ENCODE data around the gene DDX23. TPM values are rescaled to one million over a fixed set of nuclear protein-coding genes. Genes with fewer than 3 reads are reported as not detected.

DDX23 gene
- polyA plus RNA-seq, 1 of the 3 experiments (the other 2 are of a cell fraction): 50.4 TPM

DNA sequence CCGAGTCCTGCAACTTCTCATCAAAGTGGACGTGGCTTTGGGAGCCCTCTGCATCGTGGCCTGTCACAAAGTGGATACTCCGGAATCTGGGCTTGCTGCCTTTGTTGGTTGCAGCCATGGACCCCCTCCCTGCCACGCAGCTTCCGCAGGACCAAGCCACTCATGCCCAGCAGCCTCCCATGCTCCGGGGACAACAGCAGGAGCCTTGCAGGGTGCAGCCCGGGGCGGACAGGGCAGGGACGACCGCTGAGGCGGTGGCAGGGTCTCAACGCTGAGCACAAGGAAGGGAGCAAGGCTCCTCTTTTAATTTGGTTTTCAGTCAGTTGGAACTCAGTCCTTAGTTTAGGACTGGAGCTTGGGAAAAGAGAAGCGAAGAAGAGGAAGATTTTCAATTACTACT lies 51.0 kb downstream of the DDX23 start:
- Histone ChIP-seq H3K9me2 (no peaks in the 10 kb centered on the region), H3K79me2 (ENCODE audit: insufficient read depth) (no peaks in the 10 kb centered on the region), H3F3A (replicated peaks; ENCODE audit: insufficient read depth) (peaks cover 11% of the 10 kb centered on the region), H3K27ac (ENCODE audit: low read depth in 2 of 2, low read length in 1 of 2) (no peak overlapping the region), H3K9ac (no peak overlapping the region), H3K36me3 (replicated peaks in 1 of 2; ENCODE audit: control insufficient read depth in 1 of 2, insufficient read depth in 2 of 2, low read length in 1 of 2) (no peaks in the 10 kb centered on the region), H3K27me3 (ENCODE audit: insufficient read depth) (no peaks in the 10 kb centered on the region), H3K9me3 (no peaks in the 10 kb centered on the region), H4K20me1 (ENCODE audit: insufficient read depth) (no peaks in the 10 kb centered on the region), H3K4me2 (no peak overlapping the region), H2AFZ (ENCODE audit: low read depth) (no peak overlapping the region), H3K4me1 (ENCODE audit: control insufficient read depth in 1 of 2, insufficient read depth in 2 of 2, low read depth in 1 of 2, low read length in 1 of 2) (no peaks in the 10 kb centered on the region; a peak in 1 of 4 replicates), H3K4me3 (ENCODE audit: low read depth in 2 of 2, low read length in 1 of 2) (no peak overlapping the region)
- no peak for DNase-seq
- ChIA-PET CTCF (interaction anchor here (11.9 to 15.6 kb wide), 2 partner anchors 13 to 45 kb away, joined by 118 to 234 read pairs; no protein-coding TSS in a partner anchor), POLR2A (no interaction called here)
- TF ChIP-seq CHD2 (IDR thresholded peaks at IDR 0.05; ENCODE audit: low read length, partially characterized antibody) (no peak), MXI1 (IDR thresholded peaks at IDR 0.05; ENCODE audit: low read depth, low read length) (no peak), GATA2 (CRISPR knock-in tag; IDR thresholded peaks at IDR 0.05) (no peak), NFIC (IDR thresholded peaks at IDR 0.05; ENCODE audit: borderline replicate concordance) (no peak), ELF1 (IDR thresholded peaks at IDR 0.05) (no peak), RFX5 (IDR thresholded peaks at IDR 0.05; ENCODE audit: low read length) (no peak), SIN3A (IDR thresholded peaks at IDR 0.05; ENCODE audit: borderline replicate concordance, low read depth, low read length) (no peak), TAF1 (IDR thresholded peaks at IDR 0.05; ENCODE audit: borderline replicate concordance, low read depth, low read length) (no peak), JUND (IDR thresholded peaks at IDR 0.05) (no peak), RAD21 (IDR thresholded peaks at IDR 0.05; ENCODE audit: low read length) (no peak), RCOR1 (IDR thresholded peaks at IDR 0.05; ENCODE audit: low read length) (no peak)
- 66% methylated on average over 12 of the region's 14 CpGs for WGBS (ENCODE audit: low lambda C conversion rate)

DNA sequence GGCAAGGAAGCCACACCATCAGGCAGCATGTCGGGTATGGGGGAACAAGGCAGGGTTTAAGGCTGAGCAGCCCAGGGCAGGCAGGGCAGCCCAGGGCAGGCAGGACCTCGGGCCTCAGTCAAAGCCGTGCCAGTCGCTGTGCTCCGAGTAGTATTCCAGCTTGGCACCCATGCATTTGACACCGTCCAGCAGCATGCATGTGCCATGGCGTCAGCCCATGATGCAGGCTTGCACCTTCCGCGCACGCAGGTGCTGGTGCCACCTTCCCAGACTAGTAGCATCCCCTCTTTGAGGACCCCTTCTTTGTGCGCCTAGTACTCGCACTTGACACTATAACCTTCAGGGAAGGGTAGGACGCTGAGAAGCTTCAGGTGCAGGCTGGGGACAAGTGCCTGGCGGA lies 51.5 kb downstream of the DDX23 start:
- Histone ChIP-seq H3K36me3 (replicated peaks in 1 of 2; ENCODE audit: control insufficient read depth in 1 of 2, insufficient read depth in 2 of 2, low read length in 1 of 2) (no peaks in the 10 kb centered on the region), H3K9ac (no peak overlapping the region), H3K27me3 (ENCODE audit: insufficient read depth) (no peaks in the 10 kb centered on the region), H3K4me1 (ENCODE audit: control insufficient read depth in 1 of 2, insufficient read depth in 2 of 2, low read depth in 1 of 2, low read length in 1 of 2) (no peaks in the 10 kb centered on the region; a peak in 1 of 4 replicates), H4K20me1 (ENCODE audit: insufficient read depth) (no peaks in the 10 kb centered on the region), H3K27ac (ENCODE audit: low read depth in 2 of 2, low read length in 1 of 2) (no peak overlapping the region), H3K9me3 (no peaks in the 10 kb centered on the region), H3F3A (replicated peaks; ENCODE audit: insufficient read depth) (peaks cover 11% of the 10 kb centered on the region), H3K9me2 (no peaks in the 10 kb centered on the region), H3K4me3 (ENCODE audit: low read depth in 2 of 2, low read length in 1 of 2) (no peak overlapping the region), H2AFZ (ENCODE audit: low read depth) (no peak overlapping the region), H3K4me2 (no peak overlapping the region), H3K79me2 (ENCODE audit: insufficient read depth) (no peaks in the 10 kb centered on the region)
- TF ChIP-seq RXRA (IDR thresholded peaks at IDR 0.05; ENCODE audit: borderline replicate concordance, low read depth) (no peak), NFIC (IDR thresholded peaks at IDR 0.05; ENCODE audit: borderline replicate concordance) (no peak), IRF3 (IDR thresholded peaks at IDR 0.05; ENCODE audit: low read depth, low read length) (no peak), ELF1 (IDR thresholded peaks at IDR 0.05) (no peak), GABPA (IDR thresholded peaks at IDR 0.05; ENCODE audit: low read depth) (no peak)
- TF ChIP-seq, protein P1, sequence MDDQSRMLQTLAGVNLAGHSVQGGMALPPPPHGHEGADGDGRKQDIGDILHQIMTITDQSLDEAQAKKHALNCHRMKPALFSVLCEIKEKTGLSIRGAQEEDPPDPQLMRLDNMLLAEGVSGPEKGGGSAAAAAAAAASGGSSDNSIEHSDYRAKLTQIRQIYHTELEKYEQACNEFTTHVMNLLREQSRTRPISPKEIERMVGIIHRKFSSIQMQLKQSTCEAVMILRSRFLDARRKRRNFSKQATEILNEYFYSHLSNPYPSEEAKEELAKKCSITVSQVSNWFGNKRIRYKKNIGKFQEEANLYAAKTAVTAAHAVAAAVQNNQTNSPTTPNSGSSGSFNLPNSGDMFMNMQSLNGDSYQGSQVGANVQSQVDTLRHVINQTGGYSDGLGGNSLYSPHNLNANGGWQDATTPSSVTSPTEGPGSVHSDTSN (IDR thresholded peaks at IDR 0.05): no peak
- WGBS (ENCODE audit: low lambda C conversion rate): 85% methylated on average over 13 of the region's 14 CpGs
- CTCF ChIA-PET: interaction anchor here (11.9 to 15.6 kb wide), 2 partner anchors 13 to 45 kb away, joined by 118 to 234 read pairs; no protein-coding TSS in a partner anchor
- POLR2A ChIA-PET: no interaction called here
- no peak for DNase-seq

All from SK-N-SH (cell line).